Epithelial cell of prostate (primary cell): ENCODE measurements around the gene KIF3C.
"Not testable (repeated sequence)": the region's sequence is repeated elsewhere in the genome, so short reads cannot be mapped to it uniquely, and the experiment has no call there.

Experiments used
- DNase-seq: peaks from one replicate; pipeline ENCODE4 v3.0.0-alpha.2; 2011; ENCODE audit warnings: low read depth, low spot score
- H3K27ac ChIP-seq: fragments of 450-650 bp; 2 replicates; pipeline ENCODE4 v1.5.1; 2017; ENCODE audit warnings: mild to moderate bottlenecking

The KIF3C gene

GRCh38 chr2:25920786-25921415 lies 61.4 kb downstream of the KIF3C start:
- H3K27ac ChIP-seq: no peak overlapping the region
- DNase-seq: no peak

GRCh38 chr2:25920336-25920735 lies 62.0 kb downstream of the KIF3C start:
- no peak overlapping the region for H3K27ac ChIP-seq
- DNase-seq: no peak

GRCh38 chr2:25917832-25918231 lies 64.5 kb downstream of the KIF3C start:
- no peak for DNase-seq
- H3K27ac ChIP-seq: no peak overlapping the region

DNA sequence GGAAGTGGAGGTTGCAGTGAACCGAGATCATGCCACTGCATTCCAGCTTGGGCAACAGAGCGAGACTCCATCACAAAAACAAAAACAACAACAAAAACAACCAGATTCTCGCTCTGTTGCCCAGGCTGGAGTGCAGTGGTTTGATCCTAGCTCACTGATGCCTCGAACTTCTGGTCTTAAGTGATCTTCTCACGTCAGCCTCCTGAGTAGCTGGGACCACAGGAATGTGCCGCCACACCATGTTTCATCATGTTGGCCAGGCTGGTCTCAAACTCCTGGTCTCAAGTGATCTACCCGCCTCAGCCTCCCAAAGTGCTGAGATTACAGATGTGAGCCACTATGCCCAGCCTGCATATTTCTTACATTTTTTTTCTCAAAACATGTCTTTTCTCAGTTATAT lies 64.9 kb downstream of the KIF3C start:
- not testable (repeated sequence) for H3K27ac ChIP-seq, DNase-seq

GRCh38 chr2:25915944-25916772 lies 66.1 kb downstream of the KIF3C start:
- not testable (repeated sequence) for DNase-seq, H3K27ac ChIP-seq

DNA sequence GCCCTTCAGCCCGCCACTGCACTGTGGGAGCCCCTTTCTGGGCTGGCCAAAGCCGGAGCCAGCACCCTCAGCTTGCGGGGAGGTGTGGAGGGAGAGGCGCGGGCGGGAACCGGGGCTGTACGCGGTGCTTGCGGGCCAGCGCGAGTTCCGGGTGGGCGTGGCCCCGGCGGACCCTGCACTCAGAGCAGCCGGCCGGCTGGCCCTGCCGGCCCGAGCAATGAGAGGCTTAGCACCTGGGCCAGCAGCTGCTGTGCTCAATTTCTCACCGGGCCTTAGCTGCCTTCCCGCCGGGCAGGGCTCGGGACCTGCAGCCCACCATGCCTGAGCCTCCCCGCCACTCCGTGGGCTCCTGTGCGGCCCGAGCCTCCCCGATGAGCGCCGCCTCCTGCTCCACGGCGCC lies 66.9 kb downstream of the KIF3C start:
- not testable (repeated sequence) for H3K27ac ChIP-seq, DNase-seq

- DNase-seq, H3K27ac ChIP-seq: not testable (repeated sequence)
These were observed 68.7 kb downstream of the KIF3C start for GRCh38 chr2:25913696-25913973.

- H3K27ac ChIP-seq: no peak overlapping the region
- DNase-seq: no peak
These were observed 69.2 kb downstream of the KIF3C start for GRCh38 chr2:25912851-25913695.

- not testable (repeated sequence) for H3K27ac ChIP-seq, DNase-seq
These were observed 72.7 kb downstream of the KIF3C start for GRCh38 chr2:25909574-25909973.

DNA sequence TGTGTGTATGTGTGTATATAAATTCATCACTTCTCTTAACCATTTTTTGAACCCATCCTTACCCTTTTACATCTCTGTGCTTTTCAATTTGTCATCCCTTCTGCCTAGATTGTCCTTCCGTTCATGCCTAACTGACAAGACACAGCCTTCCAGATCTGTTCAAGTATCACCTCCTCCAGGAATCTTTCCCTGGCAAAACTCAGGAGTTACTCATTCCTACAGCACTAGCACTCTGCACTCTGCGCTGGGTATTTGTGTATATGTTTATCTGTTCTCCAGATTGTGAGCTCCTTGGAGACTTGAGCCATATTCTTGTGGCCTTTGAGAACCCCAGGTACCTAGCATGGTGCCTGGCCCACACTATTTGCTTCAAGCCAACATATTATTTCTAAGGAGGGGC lies 77.2 kb downstream of the KIF3C start:
- no peak for DNase-seq
- no peak overlapping the region for H3K27ac ChIP-seq

DNA sequence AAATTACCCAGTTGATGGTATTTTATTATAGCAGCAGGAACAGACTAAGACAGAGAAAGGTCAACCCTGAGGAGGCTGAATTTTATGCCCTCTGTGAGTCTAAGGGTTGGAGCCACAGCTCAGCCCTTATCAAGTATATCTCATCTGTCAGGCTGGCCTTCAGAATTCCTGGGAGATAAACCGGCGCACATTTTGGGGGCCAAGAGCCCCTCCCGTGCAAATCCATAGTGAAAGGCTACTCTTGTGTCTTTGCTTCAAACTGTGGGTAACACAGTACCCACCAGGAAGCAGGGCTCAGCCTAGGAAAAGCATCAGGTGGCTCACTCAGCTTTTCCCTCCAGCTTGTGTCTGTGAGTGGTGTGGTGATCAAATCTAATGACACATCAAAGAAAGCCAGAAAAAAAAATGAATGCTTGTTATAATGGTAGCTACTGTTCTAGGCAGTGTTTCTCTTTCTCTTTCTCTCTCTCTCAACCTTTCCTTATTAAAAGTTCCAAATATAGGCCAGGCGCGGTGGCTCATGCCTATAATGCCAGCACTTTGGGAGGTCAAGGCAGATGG lies 79.0 kb downstream of the KIF3C start:
- H3K27ac ChIP-seq: no peak overlapping the region
- no peak for DNase-seq

- H3K27ac ChIP-seq: no peak overlapping the region
- DNase-seq: no peak
These were observed 82.8 kb downstream of the KIF3C start for GRCh38 chr2:25899404-25899970.

- no peak overlapping the region for H3K27ac ChIP-seq
- no peak for DNase-seq
These were observed 84.8 kb downstream of the KIF3C start for GRCh38 chr2:25897506-25897905.

DNA sequence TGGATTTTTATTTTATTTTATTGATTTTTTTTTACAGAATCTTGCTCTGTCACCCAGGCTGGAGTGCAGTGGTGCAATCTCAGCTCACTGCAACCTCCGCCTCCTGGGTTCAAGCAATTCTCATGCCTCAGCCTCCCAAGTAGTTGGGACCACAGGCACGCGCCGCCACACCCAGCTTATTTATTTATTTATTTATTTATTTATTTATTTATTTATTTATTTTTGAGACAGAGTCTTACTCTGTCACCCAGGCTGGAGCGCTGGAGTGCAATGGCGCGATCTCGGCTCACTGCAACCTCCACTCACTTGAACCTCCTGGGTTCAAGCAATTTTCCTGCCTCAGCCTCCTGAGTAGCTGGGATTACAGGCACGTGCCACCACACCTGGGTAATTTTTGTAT lies 86.0 kb downstream of the KIF3C start:
- H3K27ac ChIP-seq, DNase-seq: not testable (repeated sequence)

DNA sequence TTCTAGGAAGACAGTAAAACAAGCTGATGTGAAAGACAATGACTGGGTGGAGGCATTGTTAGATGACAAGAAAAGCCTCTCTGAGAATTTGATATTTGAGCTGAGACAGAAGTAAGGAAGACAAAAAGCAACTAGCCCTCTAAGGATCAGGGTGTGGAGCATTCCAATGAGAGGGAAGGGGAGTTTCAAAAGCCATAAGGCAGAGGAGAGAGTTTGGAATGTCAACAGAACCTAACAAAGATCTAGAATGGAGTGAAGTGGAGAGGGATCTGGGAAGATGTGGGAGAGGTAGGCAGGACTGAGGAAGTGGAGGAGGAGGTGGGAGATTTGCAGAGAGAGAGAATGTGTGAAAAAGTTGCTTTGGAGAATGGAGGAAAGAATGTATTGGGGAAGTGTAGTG lies 86.7 kb downstream of the KIF3C start:
- DNase-seq: no peak
- H3K27ac ChIP-seq: no peak overlapping the region

DNA sequence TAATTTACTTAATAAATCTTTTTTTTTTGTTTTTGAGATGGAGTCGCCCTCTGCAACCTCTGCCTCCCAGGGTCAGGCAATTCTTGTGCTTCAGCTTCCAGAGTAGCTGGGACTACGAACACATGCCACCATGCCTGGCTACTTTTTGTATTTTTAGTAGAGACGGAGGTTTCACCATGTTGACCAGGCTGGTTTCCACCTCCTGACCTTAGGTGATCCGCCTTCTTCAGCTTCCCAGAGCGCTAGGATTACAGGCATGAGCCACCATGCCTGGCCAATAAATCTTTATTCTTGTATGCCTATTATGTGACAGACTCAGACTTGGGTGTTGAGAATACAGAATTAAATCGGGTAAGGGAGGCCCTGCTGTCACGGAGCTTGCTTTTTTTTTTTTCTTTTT lies 87.3 kb downstream of the KIF3C start:
- no peak for DNase-seq
- no peak overlapping the region for H3K27ac ChIP-seq

- no peak for DNase-seq
- H3K27ac ChIP-seq: no peak overlapping the region
These were observed 88.0 kb downstream of the KIF3C start for GRCh38 chr2:25894135-25894830.

GRCh38 chr2:25891672-25892071 lies 90.6 kb downstream of the KIF3C start:
- DNase-seq: no peak
- H3K27ac ChIP-seq: no peak overlapping the region

DNA sequence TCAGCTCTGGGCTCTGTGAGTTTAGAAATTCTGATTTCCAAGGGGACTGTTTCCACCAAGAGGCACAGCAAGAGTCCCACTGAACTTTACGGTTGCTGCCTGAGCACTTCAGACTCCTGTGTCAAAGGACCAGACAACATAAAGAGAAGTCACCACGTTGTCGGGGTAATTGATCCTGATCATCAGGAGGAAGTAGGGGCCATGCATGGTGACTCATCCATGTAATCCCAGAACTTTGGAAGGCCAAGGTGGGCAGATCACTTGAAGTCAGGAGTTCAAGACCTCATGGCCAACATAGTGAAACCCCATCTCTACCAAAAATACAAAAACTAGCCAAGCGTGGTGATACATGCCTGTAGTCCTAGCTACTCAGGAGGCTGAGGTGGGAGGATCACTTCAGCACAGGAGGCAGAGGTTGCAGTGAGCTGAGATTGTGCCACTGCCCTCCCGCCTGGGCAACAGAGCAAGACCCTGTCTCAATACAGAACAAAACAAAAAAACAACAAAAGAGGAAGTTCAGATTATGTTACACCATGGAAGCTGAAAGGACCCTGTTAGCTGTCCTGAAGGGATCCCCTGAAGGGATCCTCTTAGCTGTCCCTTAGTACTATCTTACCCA lies 94.6 kb downstream of the KIF3C start:
- H3K27ac ChIP-seq: no peak overlapping the region
- no peak for DNase-seq
